HL-60 (cell line): ENCODE measurements around the gene UTY.

Experiments used
- DNase-seq, 2 experiments: peaks; one replicate each; pipeline ENCODE4 v3.0.0-alpha.2; 2010 to 2020; ENCODE audit warnings: low read depth in 1 of 2, low spot score in 1 of 2
- H3K27ac ChIP-seq: fragments of 250-450 bp; sonication (Bioruptor Pico); replicated peaks from 2 replicates; pipeline ENCODE4 v1.5.1; 2020; ENCODE audit warnings: mild to moderate bottlenecking, moderate library complexity
- H3K27me3 ChIP-seq: fragments of 250-450 bp; sonication (Bioruptor Pico); 2 replicates; pipeline ENCODE4 v1.5.1; 2021; ENCODE audit warnings: mild to moderate bottlenecking, moderate library complexity; ENCODE audit not compliant: insufficient read depth, poor library complexity, severe bottlenecking
- H3K4me3 ChIP-seq: replicated peaks from 2 replicates; pipeline ENCODE4 v1.5.1; 2011; ENCODE audit warnings: mild to moderate bottlenecking, control low read depth, low read length; ENCODE audit not compliant: insufficient read depth
- GABPA ChIP-seq: IDR thresholded peaks from 2 replicates; pipeline ENCODE4 v1.6.1; 2012; ENCODE audit warnings: low read depth
- POLR2AphosphoS5 ChIP-seq: IDR thresholded peaks from 2 replicates; pipeline ENCODE4 v1.6.1; 2012; ENCODE audit warnings: low read depth
- SPI1 ChIP-seq: IDR thresholded peaks from 2 replicates; pipeline ENCODE4 v1.6.1; 2012; ENCODE audit warnings: low read depth, mild to moderate bottlenecking, borderline replicate concordance
- TF ChIP-seq, protein P1 (sequence below): IDR thresholded peaks from one replicate; pipeline ENCODE4 v1.5.1; 2011; ENCODE audit warnings: low read length, control low read depth, inconsistent platforms; ENCODE audit not compliant: insufficient read depth
- TF ChIP-seq, protein P2 (sequence below): IDR thresholded peaks from 2 replicates; pipeline ENCODE4 v1.6.1; 2012; ENCODE audit warnings: low read depth; ENCODE audit not compliant: insufficient replicate concordance

Gene UTY

DNA sequence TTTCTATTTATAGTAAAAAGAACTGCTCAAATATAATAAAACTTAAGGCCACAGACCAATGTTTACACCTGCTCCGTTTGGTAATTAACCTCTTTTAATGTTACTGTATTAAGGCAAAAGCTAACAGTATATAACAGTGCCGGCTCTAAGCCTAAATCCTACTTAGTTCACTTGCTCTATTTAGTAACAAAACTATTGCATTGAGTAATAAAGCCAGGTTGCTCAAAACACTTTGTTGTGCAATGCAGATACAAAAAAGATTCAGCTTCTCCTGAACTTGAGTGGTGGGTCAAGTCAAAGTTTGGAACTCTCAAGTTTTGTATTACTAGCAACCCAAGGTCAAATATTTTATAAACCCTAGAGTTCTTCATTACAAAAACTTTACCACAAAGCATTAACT is 116.2 kb downstream of the UTY start:
- DNase-seq, result no peak
- H3K27ac ChIP-seq, result no peak overlapping the region
- no peak overlapping the region for H3K4me3 ChIP-seq
- no peaks in the 10 kb centered on the region for H3K27me3 ChIP-seq
- no peak for TF ChIP-seq SPI1

DNA sequence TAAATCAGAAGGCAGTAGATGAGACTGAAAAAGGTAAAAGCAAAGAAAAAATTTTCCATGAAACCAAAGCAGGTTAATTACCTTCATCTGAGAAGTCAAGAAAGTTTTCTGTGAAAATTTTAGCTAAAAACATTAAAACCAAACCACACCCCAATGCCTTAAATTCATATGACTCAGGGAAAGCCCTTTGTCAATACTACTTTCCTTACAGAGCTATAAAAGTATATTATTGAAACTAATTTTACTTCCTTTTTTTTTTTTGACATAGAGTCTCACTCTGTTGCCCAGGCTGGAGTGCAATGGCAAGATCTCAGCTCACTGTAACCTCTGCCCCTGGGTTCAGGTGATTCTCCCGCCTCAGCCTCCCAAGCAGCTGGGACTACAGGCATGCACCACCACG is 117.2 kb downstream of the UTY start:
- no peak overlapping the region for H3K27ac ChIP-seq
- no peak for DNase-seq
- no peaks in the 10 kb centered on the region for H3K27me3 ChIP-seq
- no peak overlapping the region for H3K4me3 ChIP-seq
- TF ChIP-seq GABPA (no peak), POLR2AphosphoS5 (no peak), SPI1 (no peak)
- TF ChIP-seq, protein P1, sequence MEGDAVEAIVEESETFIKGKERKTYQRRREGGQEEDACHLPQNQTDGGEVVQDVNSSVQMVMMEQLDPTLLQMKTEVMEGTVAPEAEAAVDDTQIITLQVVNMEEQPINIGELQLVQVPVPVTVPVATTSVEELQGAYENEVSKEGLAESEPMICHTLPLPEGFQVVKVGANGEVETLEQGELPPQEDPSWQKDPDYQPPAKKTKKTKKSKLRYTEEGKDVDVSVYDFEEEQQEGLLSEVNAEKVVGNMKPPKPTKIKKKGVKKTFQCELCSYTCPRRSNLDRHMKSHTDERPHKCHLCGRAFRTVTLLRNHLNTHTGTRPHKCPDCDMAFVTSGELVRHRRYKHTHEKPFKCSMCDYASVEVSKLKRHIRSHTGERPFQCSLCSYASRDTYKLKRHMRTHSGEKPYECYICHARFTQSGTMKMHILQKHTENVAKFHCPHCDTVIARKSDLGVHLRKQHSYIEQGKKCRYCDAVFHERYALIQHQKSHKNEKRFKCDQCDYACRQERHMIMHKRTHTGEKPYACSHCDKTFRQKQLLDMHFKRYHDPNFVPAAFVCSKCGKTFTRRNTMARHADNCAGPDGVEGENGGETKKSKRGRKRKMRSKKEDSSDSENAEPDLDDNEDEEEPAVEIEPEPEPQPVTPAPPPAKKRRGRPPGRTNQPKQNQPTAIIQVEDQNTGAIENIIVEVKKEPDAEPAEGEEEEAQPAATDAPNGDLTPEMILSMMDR, result no peak
- TF ChIP-seq, protein P2, sequence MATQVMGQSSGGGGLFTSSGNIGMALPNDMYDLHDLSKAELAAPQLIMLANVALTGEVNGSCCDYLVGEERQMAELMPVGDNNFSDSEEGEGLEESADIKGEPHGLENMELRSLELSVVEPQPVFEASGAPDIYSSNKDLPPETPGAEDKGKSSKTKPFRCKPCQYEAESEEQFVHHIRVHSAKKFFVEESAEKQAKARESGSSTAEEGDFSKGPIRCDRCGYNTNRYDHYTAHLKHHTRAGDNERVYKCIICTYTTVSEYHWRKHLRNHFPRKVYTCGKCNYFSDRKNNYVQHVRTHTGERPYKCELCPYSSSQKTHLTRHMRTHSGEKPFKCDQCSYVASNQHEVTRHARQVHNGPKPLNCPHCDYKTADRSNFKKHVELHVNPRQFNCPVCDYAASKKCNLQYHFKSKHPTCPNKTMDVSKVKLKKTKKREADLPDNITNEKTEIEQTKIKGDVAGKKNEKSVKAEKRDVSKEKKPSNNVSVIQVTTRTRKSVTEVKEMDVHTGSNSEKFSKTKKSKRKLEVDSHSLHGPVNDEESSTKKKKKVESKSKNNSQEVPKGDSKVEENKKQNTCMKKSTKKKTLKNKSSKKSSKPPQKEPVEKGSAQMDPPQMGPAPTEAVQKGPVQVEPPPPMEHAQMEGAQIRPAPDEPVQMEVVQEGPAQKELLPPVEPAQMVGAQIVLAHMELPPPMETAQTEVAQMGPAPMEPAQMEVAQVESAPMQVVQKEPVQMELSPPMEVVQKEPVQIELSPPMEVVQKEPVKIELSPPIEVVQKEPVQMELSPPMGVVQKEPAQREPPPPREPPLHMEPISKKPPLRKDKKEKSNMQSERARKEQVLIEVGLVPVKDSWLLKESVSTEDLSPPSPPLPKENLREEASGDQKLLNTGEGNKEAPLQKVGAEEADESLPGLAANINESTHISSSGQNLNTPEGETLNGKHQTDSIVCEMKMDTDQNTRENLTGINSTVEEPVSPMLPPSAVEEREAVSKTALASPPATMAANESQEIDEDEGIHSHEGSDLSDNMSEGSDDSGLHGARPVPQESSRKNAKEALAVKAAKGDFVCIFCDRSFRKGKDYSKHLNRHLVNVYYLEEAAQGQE, result no peak

DNA sequence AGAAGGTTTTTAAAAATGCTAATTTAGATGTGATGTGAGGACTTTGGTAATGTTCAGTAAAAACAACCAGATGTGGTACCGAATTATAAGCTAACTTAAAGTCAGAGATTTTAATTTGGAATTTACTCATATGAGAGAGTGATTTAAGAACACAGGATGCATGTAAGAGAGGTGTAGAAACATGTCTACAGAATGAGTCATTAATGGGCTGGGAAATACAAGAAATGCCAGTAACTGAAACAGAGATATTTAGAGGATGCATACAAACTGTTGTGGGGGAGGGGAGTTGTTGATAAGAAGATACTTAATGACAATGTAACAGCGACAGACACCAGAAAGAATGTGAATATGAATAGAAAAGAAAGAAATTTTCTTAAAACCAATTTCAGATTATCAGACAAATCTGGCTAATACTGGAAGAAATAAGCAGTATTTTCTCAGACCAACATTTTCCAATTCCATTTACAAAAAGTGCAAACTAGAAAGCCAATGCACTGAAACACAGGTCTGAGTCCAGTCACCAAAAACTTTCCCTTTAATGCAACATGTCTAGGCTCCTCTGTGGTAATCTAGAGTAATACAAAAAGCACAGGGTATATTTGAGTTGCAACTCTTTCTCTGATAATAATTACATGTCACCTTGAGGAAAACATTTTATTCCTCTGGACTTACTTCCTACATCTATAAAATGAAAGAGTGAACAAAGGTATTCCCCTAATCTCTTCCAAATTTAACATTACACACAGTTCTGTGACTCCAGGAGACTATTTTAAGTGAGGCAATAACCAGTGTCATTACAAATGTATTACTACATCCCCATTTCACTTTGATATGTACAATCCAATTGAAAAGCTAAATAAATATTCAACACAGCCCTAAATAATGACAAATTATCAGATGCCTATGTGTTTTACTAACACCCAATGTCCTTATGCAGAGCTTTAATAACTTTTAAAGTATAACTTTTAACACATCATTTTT is 117.9 kb downstream of the UTY start:
- DNase-seq, result no peak
- no peak overlapping the region for H3K27ac ChIP-seq
- H3K27me3 ChIP-seq, result no peaks in the 10 kb centered on the region
- H3K4me3 ChIP-seq, result no peak overlapping the region
- TF ChIP-seq, protein P2, result no peak
- TF ChIP-seq, protein P1, result no peak
- TF ChIP-seq SPI1, result no peak
- TF ChIP-seq POLR2AphosphoS5, result no peak
- TF ChIP-seq GABPA, result no peak

DNA sequence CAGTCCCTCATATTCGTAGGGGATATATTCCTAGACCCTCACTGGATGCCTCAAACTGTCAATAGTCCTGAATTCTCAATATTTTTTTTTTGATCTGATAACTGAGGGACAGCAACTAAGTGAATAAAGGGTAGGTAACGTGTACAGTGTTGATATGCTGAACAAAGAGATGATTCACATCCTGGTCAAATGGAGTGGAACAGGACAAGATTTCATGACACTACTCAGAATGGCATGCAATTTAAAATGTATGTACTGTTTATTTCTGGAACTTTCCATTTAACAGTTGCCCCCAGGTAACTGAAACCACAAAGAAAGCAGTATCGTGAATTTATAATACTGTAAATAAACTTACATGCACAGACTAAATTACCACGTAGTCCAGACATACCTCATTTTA is 128.4 kb downstream of the UTY start:
- no peak overlapping the region for H3K27ac ChIP-seq
- no peaks in the 10 kb centered on the region for H3K27me3 ChIP-seq
- H3K4me3 ChIP-seq, result no peak overlapping the region
- no peak for TF ChIP-seq SPI1
- TF ChIP-seq POLR2AphosphoS5, result no peak
- no peak for DNase-seq

DNA sequence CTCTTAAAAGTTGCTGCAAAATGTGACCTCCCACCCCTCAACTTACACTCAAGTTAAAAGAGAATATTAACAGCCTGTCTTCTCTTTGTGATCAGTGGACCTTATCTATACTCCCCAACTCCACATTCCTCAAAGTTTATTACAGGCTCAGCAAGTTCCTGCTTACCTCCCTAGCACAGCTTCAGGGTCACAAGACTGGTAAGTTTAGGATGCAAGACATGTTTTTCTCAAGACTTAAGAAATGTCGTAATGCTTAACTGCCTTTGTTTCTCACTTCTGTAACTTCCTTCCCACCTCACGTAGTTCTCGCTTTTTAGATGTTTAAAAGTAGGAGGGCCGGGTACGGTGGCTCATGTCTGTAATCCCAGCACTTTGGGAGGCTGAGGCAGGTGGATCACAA is 132.7 kb downstream of the UTY start:
- H3K27me3 ChIP-seq, result no peaks in the 10 kb centered on the region
- H3K27ac ChIP-seq, result no peak overlapping the region
- no peak overlapping the region for H3K4me3 ChIP-seq
- no peak for DNase-seq
- TF ChIP-seq, protein P2, result no peak
